ENCODE measurements around the gene TSKS. TPM values are rescaled to one million over a fixed set of nuclear protein-coding genes. Genes with fewer than 3 reads are reported as not detected.

TSKS gene, protein sequence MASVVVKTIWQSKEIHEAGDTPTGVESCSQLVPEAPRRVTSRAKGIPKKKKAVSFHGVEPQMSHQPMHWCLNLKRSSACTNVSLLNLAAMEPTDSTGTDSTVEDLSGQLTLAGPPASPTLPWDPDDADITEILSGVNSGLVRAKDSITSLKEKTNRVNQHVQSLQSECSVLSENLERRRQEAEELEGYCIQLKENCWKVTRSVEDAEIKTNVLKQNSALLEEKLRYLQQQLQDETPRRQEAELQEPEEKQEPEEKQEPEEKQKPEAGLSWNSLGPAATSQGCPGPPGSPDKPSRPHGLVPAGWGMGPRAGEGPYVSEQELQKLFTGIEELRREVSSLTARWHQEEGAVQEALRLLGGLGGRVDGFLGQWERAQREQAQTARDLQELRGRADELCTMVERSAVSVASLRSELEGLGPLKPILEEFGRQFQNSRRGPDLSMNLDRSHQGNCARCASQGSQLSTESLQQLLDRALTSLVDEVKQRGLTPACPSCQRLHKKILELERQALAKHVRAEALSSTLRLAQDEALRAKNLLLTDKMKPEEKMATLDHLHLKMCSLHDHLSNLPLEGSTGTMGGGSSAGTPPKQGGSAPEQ
- polyA plus RNA-seq (2013, experiment 1 of 2), result 0.31 TPM
- 0.44 TPM for polyA plus RNA-seq (2013, experiment 2 of 2)

DNA sequence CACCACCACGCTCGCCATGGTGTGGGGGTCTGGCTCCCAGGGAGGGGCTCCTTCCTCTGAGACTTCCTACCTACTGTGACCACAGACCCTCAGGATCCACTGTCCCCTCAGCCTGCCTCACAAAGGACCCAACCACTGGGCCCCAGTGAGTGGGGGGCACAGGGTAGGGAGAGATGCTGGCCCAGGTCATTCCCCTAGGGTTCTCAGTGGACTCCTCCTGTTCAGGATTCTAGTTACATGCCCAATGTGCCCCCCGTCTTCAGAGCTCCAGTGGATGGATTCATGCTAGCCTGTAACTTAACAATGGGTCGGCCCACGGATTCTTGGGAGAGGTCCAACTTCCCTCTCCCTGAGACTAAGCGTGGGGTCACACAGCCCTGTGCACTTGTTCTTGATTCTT is at the start of gene TSKS:
TSS of gene TSKS (minus strand) at position 77 of the 400 bp plus-strand sequence. CDS start at position 18, 59 bp downstream.
- H3K23ac ChIP-seq (ENCODE audit: low read depth, low read length, poor library complexity), result no peak within 1 kb of the TSS
- no peak for DNase-seq (ENCODE audit: low spot score)
- no peak within 1 kb of the TSS for H4K8ac ChIP-seq (ENCODE audit: low read depth, low read length)
- peak within 1 kb of the TSS; percentile 69 for H2BK5ac ChIP-seq (ENCODE audit: low read length)
- H3K36me3 ChIP-seq (replicated peaks in 1 of 2; ENCODE audit: control insufficient read depth in 2 of 2, insufficient read depth in 2 of 2, low read length in 2 of 2), result peaks cover 0 to under 1% of the 10 kb centered on the region in 2 donors
- H3K4ac ChIP-seq (ENCODE audit: low read length), result no peak within 1 kb of the TSS
- H3K9ac ChIP-seq (ENCODE audit: low read depth, low read length, poor library complexity), result peak within 1 kb of the TSS; percentile 21
- H3K79me1 ChIP-seq (ENCODE audit: low read depth, low read length), result peaks cover 6% of the 10 kb centered on the region
- H2BK120ac ChIP-seq (ENCODE audit: low read depth, low read length), result no peak within 1 kb of the TSS
- H3K4me3 ChIP-seq (ENCODE audit: low read length in 2 of 2), result no peak within 1 kb of the TSS
- H3K9me3 ChIP-seq (replicated peaks in 1 of 2; ENCODE audit: control insufficient read depth in 2 of 2, insufficient read depth in 1 of 2, low read depth in 1 of 2, low read length in 2 of 2), result no peaks in the 10 kb centered on the region
- peaks cover 10 to 11% of the 10 kb centered on the region in 2 donors for H3K4me1 ChIP-seq (ENCODE audit: control insufficient read depth in 2 of 2, insufficient read depth in 1 of 2, low read depth in 1 of 2, low read length in 2 of 2)
- no peak within 1 kb of the TSS for H3K27ac ChIP-seq (replicated peaks; ENCODE audit: low read length)
- H3K14ac ChIP-seq (ENCODE audit: low read length), result no peak within 1 kb of the TSS
- peak within 1 kb of the TSS; percentile 71 for H2AFZ ChIP-seq (ENCODE audit: low read length)
- no peak within 1 kb of the TSS for H4K91ac ChIP-seq (ENCODE audit: low read depth, low read length, poor library complexity)
- H2BK12ac ChIP-seq (ENCODE audit: low read length), result peak within 1 kb of the TSS; percentile 73
- H3K18ac ChIP-seq (ENCODE audit: low read length), result peak within 1 kb of the TSS; percentile 55
- H2BK15ac ChIP-seq (ENCODE audit: low read length), result peak within 1 kb of the TSS; percentile 91
- WGBS, 2 donors (ENCODE audit: extremely low coverage in 2 of 2, insufficient read length in 2 of 2, insufficient replicate concordance in 1 of 2), result no CpG with 5 or more reads among the region's 6 CpGs
- H2AK5ac ChIP-seq (ENCODE audit: low read depth, low read length), result peak within 1 kb of the TSS; percentile 85
- peaks cover 0 to 3% (median 0%) of the 10 kb centered on the region in 3 experiments for H3K27me3 ChIP-seq (ENCODE audit: control insufficient read depth in 3 of 3, insufficient read depth in 3 of 3, low read depth in 1 of 3, low read length in 3 of 3)
- no peak within 1 kb of the TSS for H3K4me2 ChIP-seq (ENCODE audit: insufficient read depth, low read length, poor library complexity, severe bottlenecking)

DNA sequence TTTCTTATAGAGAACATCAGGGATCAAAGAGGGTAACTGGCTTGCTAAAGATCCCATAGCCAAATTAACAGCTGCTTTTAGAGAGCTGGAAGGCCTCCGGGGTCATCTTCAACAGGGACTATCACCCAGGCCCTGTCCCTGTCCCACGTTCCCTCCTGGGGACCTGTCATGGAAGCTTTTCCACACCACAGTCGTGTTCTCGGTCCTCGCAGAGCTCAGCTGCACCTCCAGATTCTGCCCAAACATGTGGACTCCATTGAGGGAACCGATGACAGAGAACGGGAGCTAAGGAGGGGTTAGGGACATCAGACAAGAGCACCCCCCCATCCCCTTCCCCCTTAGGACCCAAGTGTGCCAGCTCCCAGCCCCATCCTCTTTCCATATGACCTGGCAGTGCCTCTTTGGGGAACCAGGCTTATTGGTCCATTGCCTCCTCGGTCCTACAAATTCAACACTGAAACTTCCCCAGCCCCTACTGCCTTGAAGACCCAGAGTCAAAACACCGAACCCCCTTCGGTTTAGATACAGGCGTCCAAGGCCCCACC is 49.4 kb upstream of the TSKS start:
- Histone ChIP-seq H3K36me3 (replicated peaks in 1 of 2; ENCODE audit: control insufficient read depth in 2 of 2, insufficient read depth in 2 of 2, low read length in 2 of 2) (peaks cover 2 to 18% of the 10 kb centered on the region in 2 donors), H3K4me3 (ENCODE audit: low read length in 2 of 2) (peak overlapping the region; percentile 64 to 97), H3K27ac (replicated peaks; ENCODE audit: low read length) (peak overlapping the region; percentile 79), H3K9me3 (replicated peaks in 1 of 2; ENCODE audit: control insufficient read depth in 2 of 2, insufficient read depth in 1 of 2, low read depth in 1 of 2, low read length in 2 of 2) (peaks cover 0 to 2% of the 10 kb centered on the region in 2 donors), H3K18ac (ENCODE audit: low read length) (peak overlapping the region; percentile 98), H2BK120ac (ENCODE audit: low read depth, low read length) (no peak overlapping the region), H3K4me2 (ENCODE audit: insufficient read depth, low read length, poor library complexity, severe bottlenecking) (peak overlapping the region; percentile 98), H4K91ac (ENCODE audit: low read depth, low read length, poor library complexity) (peak overlapping the region; percentile 89), H2BK12ac (ENCODE audit: low read length) (no peak overlapping the region), H2AFZ (ENCODE audit: low read length) (peak overlapping the region; percentile 87), H2BK15ac (ENCODE audit: low read length) (peak overlapping the region; percentile 95), H3K23ac (ENCODE audit: low read depth, low read length, poor library complexity) (peak overlapping the region; percentile 17), H3K79me1 (ENCODE audit: low read depth, low read length) (peaks cover 3% of the 10 kb centered on the region), H3K9ac (ENCODE audit: low read depth, low read length, poor library complexity) (peak overlapping the region; percentile 93), H3K4me1 (ENCODE audit: control insufficient read depth in 2 of 2, insufficient read depth in 1 of 2, low read depth in 1 of 2, low read length in 2 of 2) (peaks cover 8 to 19% of the 10 kb centered on the region in 2 donors), H3K4ac (ENCODE audit: low read length) (peak overlapping the region; percentile 78), H4K8ac (ENCODE audit: low read depth, low read length) (no peak overlapping the region), H2BK5ac (ENCODE audit: low read length) (peak overlapping the region; percentile 97), H3K14ac (ENCODE audit: low read length) (peak overlapping the region; percentile 50), H2AK5ac (ENCODE audit: low read depth, low read length) (peak overlapping the region; percentile 95), H3K27me3 (ENCODE audit: control insufficient read depth in 3 of 3, insufficient read depth in 3 of 3, low read depth in 1 of 3, low read length in 3 of 3) (no peaks in the 10 kb centered on the region)
- WGBS, 2 donors (ENCODE audit: extremely low coverage in 2 of 2, insufficient read length in 2 of 2, insufficient replicate concordance in 1 of 2), result no CpG with 5 or more reads among the region's 11 CpGs
- DNase-seq (ENCODE audit: low spot score), result no peak

DNA sequence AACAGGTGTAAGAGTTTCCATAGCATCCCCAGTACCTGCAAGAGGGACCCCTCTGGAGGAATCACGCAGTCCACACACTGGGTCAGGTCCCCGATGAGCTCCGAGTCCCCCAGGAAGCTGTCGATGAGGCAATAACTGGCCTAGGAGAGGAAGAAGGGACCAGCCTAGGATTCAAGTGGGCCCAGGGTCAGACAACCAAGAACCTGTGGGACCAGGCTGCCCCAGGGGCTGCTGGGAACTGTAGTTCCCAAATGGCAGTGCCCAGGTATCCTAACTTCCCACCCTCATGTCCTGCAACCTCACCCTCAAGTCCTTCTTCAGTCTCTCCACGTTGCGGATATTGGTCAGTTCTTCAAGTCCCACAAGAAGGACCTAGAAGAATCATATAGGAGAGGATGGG is 48.2 kb upstream of the TSKS start:
- Histone ChIP-seq H2BK5ac (ENCODE audit: low read length) (no peak overlapping the region), H4K8ac (ENCODE audit: low read depth, low read length) (no peak overlapping the region), H2AFZ (ENCODE audit: low read length) (no peak overlapping the region), H2AK5ac (ENCODE audit: low read depth, low read length) (no peak overlapping the region), H3K9me3 (replicated peaks in 1 of 2; ENCODE audit: control insufficient read depth in 2 of 2, insufficient read depth in 1 of 2, low read depth in 1 of 2, low read length in 2 of 2) (peaks cover 0 to 2% of the 10 kb centered on the region in 2 donors), H3K23ac (ENCODE audit: low read depth, low read length, poor library complexity) (no peak overlapping the region), H3K4me1 (ENCODE audit: control insufficient read depth in 2 of 2, insufficient read depth in 1 of 2, low read depth in 1 of 2, low read length in 2 of 2) (peaks cover 6 to 19% of the 10 kb centered on the region in 2 donors), H2BK15ac (ENCODE audit: low read length) (no peak overlapping the region), H2BK12ac (ENCODE audit: low read length) (no peak overlapping the region), H3K36me3 (replicated peaks in 1 of 2; ENCODE audit: control insufficient read depth in 2 of 2, insufficient read depth in 2 of 2, low read length in 2 of 2) (peaks cover 9 to 25% of the 10 kb centered on the region in 2 donors), H3K4me3 (ENCODE audit: low read length in 2 of 2) (no peak overlapping the region), H4K91ac (ENCODE audit: low read depth, low read length, poor library complexity) (no peak overlapping the region), H3K27me3 (ENCODE audit: control insufficient read depth in 3 of 3, insufficient read depth in 3 of 3, low read depth in 1 of 3, low read length in 3 of 3) (no peaks in the 10 kb centered on the region), H3K4me2 (ENCODE audit: insufficient read depth, low read length, poor library complexity, severe bottlenecking) (no peak overlapping the region), H3K9ac (ENCODE audit: low read depth, low read length, poor library complexity) (no peak overlapping the region), H3K27ac (replicated peaks; ENCODE audit: low read length) (no peak overlapping the region), H3K79me1 (ENCODE audit: low read depth, low read length) (peaks cover 3% of the 10 kb centered on the region), H3K14ac (ENCODE audit: low read length) (no peak overlapping the region), H2BK120ac (ENCODE audit: low read depth, low read length) (no peak overlapping the region), H3K4ac (ENCODE audit: low read length) (no peak overlapping the region), H3K18ac (ENCODE audit: low read length) (no peak overlapping the region)
- no CpG with 5 or more reads among the region's 6 CpGs for WGBS, 2 donors (ENCODE audit: extremely low coverage in 2 of 2, insufficient read length in 2 of 2, insufficient replicate concordance in 1 of 2)
- no peak for DNase-seq (ENCODE audit: low spot score)
